SK-N-SH treated with all-trans-retinoic acid at 6 μM for 48 hours (cell line): ENCODE data around the gene BTBD17.

Experiments used
- ARNTL ChIP-seq: fragments of 450-650 bp; formaldehyde crosslinking; IDR thresholded peaks from 2 replicates; pipeline ENCODE4 v1.5.0; 2020; ENCODE audit warnings: low read depth, mild to moderate bottlenecking, moderate library complexity, borderline replicate concordance
- PPARA ChIP-seq: fragments of 250-450 bp; sonication (Bioruptor Pico); IDR thresholded peaks from 2 replicates; pipeline ENCODE4 v1.5.0; 2020; ENCODE audit warnings: mild to moderate bottlenecking, borderline replicate concordance
- RARB ChIP-seq: fragments of 250-450 bp; sonication (Bioruptor Pico); IDR thresholded peaks from 2 replicates; pipeline ENCODE4 v1.8.0; 2021; ENCODE audit warnings: mild to moderate bottlenecking, moderate library complexity
- SNAI2 ChIP-seq: fragments of 250-450 bp; sonication (Bioruptor Pico); IDR thresholded peaks from 2 replicates; pipeline ENCODE4 v1.5.0; 2020; ENCODE audit warnings: mild to moderate bottlenecking, moderate library complexity
- ZC3H10 ChIP-seq: fragments of 250-450 bp; sonication (Bioruptor Pico); IDR thresholded peaks from 2 replicates; pipeline ENCODE4 v1.5.1; 2021; ENCODE audit warnings: mild to moderate bottlenecking, moderate library complexity
- ZFP3 ChIP-seq: fragments of 250-450 bp; sonication (Bioruptor Pico); IDR thresholded peaks from 2 replicates; pipeline ENCODE4 v1.5.0; 2020; ENCODE audit warnings: mild to moderate bottlenecking, moderate library complexity
- ZFP30 ChIP-seq: fragments of 450-650 bp; formaldehyde crosslinking; IDR thresholded peaks from 2 replicates; pipeline ENCODE4 v1.5.0; 2022; ENCODE audit warnings: mild to moderate bottlenecking, moderate library complexity
- ZNF70 ChIP-seq: fragments of 450-650 bp; formaldehyde crosslinking; IDR thresholded peaks from 2 replicates; pipeline ENCODE4 v1.5.0; 2020; ENCODE audit warnings: mild to moderate bottlenecking, moderate library complexity
- TF ChIP-seq, protein P1 (sequence below): fragments of 250-450 bp; sonication (Bioruptor Pico); IDR thresholded peaks from 2 replicates; pipeline ENCODE4 v1.8.0; 2020; ENCODE audit warnings: mild to moderate bottlenecking, moderate library complexity, borderline replicate concordance
- TF ChIP-seq, protein P2 (sequence below): fragments of 250-450 bp; sonication (Bioruptor Pico); IDR thresholded peaks from 2 replicates; pipeline ENCODE4 v1.5.1; 2020; ENCODE audit warnings: low read depth, mild to moderate bottlenecking, moderate library complexity
- TF ChIP-seq, protein P3 (sequence below): fragments of 250-450 bp; sonication (Bioruptor Pico); IDR thresholded peaks from 2 replicates; pipeline ENCODE4 v1.8.0; 2021; ENCODE audit warnings: low read depth, mild to moderate bottlenecking, moderate library complexity, borderline replicate concordance

DNA sequence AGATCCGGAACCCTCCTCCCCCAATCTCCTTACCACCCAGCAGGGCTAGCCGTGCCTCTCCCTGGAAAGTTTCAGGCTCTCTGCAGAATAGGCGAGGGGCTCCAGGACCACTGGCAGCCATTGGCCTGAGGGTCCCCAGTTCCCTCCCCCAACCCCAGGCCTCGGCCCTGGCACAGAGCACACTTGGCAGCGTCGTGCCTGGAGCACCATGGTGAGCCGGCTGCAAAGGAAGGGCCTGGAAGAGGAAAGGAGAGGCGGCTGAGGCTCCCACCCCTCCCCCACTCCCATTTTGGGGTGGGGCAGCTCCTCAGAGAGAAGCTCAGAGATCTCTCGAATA, 369 bp upstream of the BTBD17 start:
- TF ChIP-seq, protein P1, sequence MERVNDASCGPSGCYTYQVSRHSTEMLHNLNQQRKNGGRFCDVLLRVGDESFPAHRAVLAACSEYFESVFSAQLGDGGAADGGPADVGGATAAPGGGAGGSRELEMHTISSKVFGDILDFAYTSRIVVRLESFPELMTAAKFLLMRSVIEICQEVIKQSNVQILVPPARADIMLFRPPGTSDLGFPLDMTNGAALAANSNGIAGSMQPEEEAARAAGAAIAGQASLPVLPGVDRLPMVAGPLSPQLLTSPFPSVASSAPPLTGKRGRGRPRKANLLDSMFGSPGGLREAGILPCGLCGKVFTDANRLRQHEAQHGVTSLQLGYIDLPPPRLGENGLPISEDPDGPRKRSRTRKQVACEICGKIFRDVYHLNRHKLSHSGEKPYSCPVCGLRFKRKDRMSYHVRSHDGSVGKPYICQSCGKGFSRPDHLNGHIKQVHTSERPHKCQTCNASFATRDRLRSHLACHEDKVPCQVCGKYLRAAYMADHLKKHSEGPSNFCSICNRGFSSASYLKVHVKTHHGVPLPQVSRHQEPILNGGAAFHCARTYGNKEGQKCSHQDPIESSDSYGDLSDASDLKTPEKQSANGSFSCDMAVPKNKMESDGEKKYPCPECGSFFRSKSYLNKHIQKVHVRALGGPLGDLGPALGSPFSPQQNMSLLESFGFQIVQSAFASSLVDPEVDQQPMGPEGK (CRISPR knock-in tag): no peak
- TF ChIP-seq ZFP30 (CRISPR knock-in tag) (no peak), ARNTL (CRISPR knock-in tag) (no peak), SNAI2 (CRISPR knock-in tag) (no peak), ZNF70 (no peak), RARB (CRISPR knock-in tag) (no peak), PPARA (no peak), ZFP3 (CRISPR knock-in tag) (no peak), ZC3H10 (no peak)
- TF ChIP-seq, protein P2, sequence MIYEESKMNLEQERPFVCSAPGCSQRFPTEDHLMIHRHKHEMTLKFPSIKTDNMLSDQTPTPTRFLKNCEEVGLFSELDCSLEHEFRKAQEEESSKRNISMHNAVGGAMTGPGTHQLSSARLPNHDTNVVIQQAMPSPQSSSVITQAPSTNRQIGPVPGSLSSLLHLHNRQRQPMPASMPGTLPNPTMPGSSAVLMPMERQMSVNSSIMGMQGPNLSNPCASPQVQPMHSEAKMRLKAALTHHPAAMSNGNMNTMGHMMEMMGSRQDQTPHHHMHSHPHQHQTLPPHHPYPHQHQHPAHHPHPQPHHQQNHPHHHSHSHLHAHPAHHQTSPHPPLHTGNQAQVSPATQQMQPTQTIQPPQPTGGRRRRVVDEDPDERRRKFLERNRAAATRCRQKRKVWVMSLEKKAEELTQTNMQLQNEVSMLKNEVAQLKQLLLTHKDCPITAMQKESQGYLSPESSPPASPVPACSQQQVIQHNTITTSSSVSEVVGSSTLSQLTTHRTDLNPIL (CRISPR knock-in tag): no peak
- TF ChIP-seq, protein P3, sequence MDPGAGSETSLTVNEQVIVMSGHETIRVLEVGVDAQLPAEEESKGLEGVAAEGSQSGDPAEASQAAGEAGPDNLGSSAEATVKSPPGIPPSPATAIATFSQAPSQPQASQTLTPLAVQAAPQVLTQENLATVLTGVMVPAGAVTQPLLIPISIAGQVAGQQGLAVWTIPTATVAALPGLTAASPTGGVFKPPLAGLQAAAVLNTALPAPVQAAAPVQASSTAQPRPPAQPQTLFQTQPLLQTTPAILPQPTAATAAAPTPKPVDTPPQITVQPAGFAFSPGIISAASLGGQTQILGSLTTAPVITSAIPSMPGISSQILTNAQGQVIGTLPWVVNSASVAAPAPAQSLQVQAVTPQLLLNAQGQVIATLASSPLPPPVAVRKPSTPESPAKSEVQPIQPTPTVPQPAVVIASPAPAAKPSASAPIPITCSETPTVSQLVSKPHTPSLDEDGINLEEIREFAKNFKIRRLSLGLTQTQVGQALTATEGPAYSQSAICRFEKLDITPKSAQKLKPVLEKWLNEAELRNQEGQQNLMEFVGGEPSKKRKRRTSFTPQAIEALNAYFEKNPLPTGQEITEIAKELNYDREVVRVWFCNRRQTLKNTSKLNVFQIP: no peak
